ENCODE measurements around the gene SLC35B2.
A peak's percentile ranks its signal among the peaks of the same experiment; 100 is the strongest.

Gene SLC35B2

DNA sequence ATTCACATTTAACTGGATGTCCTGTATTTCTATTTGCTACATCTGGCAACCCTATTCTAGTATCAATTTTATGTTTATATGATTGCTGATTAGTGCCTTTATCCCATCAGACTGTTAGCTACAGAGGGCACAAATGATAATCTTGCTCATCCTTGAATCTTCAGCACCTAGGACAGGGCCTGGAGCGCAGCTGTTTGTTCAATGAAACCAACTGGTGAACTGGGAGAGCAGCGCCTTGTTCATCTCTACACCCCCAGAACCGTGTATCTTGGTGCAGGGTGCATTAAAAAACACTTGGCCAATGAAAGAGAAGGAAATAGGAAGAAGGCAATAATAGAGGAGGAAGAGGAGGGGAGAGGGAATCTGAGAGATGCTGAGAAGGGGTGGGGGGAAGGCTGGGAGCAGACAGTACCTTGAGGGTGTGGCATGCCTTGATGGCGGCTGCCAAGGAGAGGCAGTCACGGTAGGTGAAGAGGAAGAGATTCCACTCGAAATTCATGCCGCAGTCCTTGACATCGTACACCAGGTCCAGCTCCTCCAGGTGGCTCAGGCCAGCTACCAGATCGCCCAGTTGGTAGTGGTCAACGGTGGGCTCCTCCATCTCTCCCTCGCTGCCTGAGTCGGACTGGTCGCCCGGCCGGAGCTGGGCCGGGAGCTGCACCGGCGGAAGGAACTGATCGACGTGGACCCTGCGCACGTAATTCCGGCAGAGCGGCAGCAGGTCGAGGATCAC is 28.4 kb upstream of the SLC35B2 start:
- no peak for DNase-seq

DNA sequence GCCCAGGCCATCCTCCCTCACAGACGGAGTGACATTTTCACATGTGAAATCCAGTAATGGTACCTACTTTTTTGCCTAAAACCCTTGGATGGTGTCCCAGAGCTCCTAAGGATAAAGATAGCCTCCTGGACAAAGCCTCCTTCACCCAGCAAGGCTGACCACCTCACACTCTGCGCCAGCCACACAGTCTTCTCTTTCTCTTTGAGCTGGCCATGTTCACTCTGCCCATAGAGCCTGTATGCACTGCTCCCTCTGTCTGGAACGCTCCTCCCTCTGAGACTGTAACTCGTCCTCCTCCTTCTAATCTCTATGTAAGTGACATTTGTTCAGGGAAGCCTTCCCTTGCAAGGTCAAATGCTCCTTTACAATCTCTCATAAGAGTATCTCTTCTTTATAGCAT is 27.5 kb upstream of the SLC35B2 start:
- DNase-seq: no peak

DNA sequence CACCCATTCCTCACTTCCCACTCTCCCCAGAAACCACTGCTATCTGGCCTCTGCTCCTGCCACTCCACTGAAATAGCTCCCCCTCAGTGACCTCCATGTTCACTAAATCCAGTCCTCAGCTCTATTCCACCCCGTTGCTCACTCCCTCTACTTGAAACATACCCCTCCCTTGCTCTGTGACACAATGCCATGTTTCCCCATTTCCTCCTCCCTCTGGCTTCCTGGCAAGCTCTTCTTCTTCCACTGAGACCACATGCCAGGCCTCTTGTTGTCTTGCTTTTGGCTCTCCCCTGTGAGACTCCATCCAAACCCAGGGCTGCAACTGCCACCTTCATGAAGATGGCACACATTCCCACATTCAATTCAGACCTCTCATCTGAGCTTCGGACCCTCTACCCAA is 26.8 kb upstream of the SLC35B2 start:
- no peak for DNase-seq

DNA sequence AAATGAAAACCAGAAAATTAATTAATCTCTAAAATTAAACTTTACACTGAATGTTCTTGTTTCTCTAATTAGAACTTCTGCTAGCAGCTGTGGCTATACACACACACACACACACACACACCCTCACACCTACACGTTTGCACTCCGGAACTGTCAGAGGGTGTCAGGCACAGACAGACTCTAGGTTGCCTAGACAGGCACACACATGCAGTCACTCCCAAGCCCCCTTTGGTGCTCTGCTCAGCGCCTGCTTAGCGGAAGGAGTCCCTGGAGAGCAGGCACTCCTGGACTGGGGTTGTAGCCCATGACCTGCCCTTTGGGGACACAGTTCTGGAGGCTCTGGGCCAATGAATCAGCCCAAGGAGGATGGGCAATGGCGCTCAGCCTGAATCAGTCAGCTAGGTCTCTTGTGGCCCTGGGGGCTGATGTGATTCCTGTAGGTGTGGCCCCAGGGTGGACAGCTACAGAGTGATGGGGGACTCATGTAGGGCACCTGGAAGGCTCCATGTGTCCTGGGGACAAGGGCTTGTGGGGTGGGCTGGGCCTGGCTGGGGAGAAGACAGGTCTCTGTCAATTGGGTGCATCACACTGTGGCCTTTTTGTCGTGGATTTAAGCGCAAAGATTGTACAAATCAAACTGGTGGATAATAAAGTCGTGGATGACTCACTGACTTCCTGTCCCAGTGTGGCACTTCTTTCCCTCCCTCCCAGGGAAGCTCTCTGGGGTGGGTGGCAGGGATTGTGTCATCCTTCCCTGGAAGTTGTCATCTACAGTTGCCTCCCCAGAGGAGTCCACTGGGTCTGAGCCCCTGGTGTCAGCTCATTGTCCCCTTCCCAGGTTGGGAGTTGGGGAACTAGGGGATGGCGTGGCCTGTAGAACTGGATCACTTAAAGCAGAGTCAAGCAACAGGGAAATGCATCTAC is 21.7 kb upstream of the SLC35B2 start:
- no peak for DNase-seq

DNA sequence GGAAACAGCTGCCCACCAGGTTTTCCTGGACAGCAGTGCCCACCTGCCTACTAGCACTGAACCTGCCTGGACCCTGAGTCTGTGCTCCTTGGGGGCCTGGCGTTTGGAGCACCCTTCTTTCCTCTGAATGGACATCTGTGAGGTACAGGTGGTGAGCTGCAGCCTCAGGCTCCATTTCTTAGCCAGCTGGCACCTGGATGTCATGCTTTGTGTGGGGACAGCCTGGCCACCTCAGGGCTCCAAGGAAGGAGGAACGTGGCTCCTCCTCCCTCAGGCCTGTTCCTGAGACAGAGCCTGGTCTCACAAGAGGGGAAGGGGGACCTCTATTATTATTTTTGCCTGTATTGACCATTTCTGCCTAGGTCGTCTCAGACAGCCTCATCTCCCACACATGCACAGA is 21.0 kb upstream of the SLC35B2 start:
- DNase-seq: peak in 1 of 2 experiments; percentile 54

DNA sequence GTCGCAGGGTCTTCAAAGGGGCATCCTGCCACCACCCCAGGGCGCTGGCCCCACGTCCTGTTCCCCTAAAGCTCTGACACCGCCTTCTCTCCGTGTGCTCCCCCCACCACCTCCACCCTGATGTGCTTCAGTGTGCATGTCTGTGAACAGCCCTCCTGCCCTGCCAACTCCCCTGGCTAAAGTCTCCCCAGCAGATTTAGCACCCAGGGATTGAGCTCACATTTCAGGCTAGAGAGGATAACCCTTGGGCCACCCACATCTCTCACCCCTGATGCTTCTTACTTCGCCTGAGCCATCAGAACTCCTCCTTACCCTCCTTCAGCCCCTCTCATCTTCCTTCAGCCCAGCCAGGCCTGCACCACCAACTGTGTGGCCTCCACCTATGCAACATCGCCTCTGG is 20.4 kb upstream of the SLC35B2 start:
- no peak for DNase-seq

DNA sequence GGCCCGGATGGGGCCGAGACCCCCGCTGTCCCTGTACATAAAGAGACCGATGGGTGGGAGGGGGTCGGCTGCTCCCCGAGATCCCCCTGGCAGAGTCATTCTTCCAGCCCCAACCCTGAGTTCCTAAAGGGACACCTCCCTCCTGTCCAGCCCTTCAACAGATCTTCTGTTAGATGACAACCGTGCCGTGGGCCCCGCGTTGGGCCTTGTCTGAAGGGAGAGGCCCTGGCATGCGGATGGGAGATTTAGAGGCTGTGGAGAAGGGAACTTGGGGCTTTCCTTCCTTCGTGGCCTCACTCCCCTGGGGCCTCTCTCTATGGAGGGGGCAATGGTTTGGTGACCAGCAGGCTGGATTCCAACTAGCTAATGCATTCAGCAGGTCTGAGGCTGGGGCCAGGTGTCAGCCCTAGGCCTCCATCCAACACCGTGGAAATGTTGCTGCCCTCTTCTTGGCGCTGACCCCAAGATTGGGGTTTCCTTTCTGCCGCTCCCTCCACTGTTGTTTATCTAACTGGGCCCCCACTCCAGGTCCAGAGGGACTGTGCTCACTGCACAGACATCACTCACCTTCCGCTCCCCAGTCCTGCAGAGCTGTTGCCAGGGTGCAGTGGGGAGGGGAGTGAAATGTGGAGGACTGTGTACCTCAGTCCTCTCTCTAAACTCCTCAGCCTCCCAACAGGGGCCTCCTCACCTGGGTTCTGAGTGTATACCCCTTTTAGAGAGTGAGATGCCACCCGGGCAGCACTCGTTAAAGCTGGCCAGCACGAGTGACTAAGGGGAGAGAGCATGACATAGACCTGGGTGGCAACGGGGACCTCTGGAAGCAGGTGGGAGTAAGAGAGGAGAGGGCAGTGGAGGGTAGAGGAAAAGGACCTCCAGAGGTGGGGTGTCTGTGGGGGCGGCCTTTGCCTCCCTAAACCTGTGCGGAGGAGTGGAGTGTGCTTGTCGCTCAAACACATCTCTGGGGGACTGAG is 19.6 kb upstream of the SLC35B2 start:
- no peak for DNase-seq

DNA sequence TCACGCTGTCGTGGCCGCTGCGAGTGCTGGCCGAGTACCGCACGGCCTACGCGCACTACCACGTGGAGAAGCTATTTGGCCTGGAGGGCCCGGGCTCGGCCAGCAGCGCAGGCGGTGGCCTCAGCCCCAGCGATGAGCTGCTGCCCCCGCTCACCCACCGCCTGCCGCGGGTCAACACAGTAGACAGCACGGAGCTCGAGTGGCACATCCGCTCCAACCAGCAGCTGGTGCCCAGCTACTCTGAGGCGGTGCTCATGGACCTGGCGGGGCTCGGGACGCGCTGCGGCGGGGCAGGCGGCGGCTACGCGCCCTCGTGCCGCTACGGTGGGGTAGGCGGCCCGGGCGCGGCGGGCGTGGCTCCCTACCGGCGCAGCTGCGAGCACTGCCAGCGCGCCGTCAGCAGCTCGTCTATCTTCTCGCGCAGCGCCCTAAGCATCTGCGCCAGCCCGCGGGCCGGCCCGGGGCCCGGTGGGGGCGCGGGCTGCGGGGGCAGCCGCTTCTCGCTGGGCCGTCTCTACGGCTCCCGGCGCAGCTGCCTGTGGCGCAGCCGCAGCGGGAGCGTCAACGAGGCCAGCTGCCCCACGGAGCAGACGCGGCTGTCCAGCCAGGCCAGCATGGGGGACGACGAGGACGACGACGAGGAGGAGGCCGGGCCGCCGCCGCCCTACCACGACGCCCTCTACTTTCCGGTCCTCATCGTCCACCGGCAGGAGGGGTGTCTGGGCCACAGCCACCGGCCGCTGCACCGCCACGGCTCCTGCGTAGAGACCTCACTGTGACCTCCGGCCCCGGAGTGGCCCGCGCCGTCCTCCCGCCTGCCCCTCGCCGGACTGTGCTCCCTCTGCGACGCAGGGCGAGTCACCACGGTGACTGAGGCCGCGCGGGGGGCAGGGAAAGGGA is 18.7 kb upstream of the SLC35B2 start:
- DNase-seq: no peak

DNA sequence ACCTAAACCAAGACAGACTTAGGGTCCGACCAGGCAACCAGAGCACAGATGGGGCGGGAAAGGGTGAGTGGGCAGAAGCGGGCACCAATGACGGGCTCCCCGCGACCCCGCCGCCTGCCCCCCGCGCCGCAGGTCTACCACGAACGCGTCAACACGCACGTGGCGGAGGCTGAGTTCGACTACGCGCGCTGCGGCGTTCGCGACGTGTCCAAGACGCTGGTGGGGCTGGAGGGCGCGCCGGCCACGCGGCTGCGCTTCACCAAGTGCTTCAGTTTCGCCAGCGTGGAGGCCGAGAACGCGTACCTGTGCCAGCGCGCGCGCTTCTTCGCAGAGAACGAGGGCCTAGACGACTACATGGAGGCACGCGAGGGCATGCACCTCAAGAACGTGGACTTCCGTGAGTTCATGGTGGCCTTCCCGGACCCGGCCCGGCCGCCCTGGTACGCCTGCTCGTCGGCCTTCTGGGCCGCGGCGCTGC is 18.0 kb upstream of the SLC35B2 start:
- no peak for DNase-seq

DNA sequence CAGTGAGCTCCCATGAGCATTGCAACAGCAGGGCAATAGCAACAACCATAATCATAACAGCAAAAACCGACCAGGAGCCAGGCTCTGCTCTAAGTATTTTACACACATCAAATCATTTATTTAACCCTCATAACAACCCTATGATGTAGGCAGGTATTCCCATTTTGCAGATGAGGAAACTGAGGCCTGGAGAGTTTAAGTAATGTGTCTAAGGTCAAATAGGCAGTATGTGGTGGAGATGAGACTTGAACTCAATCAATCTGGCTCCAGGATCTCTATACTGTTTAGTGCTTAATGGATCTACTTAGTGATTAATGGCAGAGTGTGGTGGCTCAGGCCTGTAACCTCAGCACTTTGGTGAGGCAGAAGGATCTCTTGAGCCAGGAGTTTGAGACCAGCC is 16.3 kb upstream of the SLC35B2 start:
- DNase-seq: no peak

DNA sequence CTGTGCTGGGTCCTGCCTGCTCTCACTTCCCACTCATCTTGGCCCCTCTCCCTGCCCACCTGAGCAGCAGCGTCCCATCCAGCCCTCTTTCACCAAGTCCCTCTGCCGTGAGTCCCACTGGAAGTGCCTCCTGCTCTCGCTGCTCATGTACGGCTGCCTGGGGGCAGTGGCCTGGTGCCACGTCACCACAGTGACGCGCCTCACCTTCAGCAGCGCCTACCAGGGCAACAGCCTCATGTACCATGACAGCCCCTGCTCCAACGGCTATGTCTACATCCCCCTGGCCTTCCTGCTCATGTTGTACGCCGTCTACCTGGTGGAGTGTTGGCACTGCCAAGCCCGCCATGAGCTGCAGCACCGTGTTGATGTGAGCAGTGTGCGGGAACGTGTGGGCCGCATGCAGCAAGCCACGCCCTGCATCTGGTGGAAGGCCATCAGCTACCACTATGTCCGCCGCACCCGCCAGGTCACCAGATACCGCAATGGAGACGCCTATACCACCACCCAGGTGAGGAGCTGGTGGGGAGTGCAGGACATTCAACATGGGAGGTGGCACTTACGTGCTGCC is 15.8 kb upstream of the SLC35B2 start:
- DNase-seq: no peak

DNA sequence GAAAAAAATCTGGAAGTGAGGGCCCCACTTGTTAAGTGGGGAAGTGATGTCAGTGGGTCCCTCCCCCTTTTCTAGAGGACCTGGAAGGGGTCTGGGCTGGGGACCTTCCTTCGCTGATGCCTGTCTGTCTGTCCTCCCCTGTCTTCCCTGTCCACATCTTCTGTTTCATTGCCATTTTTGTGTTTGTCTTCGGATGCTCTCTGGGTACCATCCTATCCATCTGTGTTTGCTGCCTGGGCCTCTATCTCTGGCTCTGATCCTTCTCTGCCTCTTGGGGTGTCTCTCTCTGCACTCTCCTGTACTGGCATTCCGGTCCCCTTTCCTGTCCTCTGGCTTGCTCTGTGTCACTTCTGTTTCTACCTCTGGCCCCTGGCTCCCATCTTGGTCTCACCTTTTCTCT is 15.2 kb upstream of the SLC35B2 start:
- DNase-seq: no peak

DNA sequence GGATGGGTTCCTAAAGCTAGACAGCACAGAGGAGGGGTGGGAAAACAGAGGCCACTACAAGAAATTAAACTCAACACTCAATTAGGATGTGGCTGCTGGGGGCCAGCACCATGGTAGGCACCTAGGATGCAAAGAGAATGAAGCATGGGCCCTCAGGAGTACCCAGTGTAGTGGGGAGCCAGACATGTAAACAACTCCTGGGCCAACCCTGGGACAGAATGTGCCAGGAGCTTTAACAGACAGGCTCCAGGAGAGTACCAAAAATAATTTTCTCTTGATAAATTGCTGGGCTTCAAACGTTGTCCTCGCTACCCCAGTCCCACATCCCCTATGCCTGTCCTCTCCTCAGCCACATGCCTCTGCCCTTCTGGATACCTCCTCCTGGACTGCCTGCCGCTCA is 14.6 kb upstream of the SLC35B2 start:
- no peak for DNase-seq

DNA sequence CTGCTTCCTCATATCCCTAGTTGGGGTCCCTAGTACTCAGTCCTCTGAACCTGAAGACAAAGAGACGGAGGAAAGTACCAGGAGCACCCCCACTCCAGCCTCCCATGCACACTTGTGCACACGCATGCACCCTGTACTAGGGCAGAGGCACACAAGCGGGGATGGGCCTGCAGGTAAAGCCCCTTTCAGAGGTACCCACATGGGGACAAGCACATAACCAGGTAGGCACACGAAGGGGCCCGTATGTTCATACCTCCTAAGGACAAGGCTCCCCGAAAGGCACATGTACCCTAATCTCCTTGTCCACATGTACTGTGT is 14.0 kb upstream of the SLC35B2 start:
- DNase-seq: no peak

DNA sequence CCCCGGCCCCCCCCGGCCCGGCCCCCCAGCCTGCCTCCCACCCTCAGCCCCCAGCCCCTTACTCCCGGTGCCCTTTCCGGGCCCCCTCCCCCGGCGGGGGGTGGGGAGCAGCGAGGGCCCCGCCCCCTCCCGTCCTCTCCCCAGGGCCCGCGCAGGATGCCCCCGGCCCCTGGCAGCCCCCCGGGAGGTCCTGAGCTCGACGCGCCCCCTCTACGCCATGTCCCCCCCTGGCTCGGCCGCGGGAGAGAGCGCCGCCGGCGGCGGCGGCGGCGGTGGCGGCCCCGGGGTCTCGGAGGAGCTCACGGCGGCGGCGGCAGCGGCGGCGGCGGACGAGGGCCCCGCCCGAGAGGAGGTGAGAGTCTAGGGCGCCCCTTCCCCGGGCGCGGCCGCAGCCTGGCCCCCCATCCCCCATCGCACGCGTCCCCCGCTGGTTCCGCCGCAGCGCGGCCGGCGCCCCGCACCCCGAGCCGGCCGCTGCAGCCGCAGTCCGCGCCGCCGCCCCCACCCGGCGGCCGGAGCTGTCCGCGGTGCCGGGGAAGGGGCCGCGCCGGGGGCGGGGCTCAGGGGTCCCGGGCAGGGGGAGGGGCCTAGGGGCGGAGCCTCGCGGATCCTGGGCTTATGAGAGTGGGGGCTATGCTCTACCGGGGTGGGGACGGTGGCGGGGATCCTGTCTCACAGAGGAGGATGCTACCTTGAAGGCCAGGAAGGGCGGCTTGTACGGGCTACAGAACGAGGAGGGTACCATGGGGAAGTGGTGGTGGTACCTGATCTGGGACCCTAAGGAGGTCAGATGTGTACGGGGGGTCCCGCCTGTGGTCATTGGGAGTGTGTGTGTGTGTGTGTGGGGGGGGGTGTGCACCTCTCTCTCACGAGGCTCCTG is 13.4 kb upstream of the SLC35B2 start:
- DNase-seq: peak; percentile 22 to 39

DNA sequence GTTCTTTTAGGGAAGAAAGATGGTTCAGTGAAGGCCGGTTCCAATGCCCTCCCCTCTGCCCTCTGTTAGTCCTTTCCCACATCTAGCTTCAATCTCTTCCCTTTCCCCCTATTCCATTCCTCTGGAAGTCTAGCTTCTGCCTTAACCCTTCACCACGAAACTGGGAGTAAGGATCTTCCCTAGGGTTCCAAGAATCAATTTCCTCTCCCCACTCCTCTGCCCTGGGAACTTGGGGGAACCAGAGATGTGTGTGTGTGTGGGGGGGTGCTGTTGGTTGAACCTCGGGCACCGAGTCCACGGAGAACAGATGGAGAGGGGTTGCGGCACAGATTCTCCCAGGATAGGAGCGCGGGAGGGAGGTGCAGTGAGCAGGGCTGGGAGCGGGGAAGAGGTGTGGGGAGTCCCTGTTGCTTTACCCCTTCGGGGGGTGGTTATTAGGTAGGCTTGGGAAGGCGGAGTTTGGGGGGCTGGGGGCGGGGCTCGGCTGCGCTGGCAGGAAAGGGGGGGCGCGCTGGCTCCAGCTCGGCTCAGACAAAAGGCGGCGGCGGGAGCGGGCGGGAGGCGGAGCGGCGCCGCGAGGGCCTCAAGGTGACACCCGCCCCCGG is 12.7 kb upstream of the SLC35B2 start, which contains the start of gene TMEM151B:
Gene TMEM151B (plus strand): TSS at position 530 of the 605 bp plus-strand sequence. CDS start 293 bp downstream, outside the sequence.
- DNase-seq: peak in 1 of 2 experiments; percentile 46

DNA sequence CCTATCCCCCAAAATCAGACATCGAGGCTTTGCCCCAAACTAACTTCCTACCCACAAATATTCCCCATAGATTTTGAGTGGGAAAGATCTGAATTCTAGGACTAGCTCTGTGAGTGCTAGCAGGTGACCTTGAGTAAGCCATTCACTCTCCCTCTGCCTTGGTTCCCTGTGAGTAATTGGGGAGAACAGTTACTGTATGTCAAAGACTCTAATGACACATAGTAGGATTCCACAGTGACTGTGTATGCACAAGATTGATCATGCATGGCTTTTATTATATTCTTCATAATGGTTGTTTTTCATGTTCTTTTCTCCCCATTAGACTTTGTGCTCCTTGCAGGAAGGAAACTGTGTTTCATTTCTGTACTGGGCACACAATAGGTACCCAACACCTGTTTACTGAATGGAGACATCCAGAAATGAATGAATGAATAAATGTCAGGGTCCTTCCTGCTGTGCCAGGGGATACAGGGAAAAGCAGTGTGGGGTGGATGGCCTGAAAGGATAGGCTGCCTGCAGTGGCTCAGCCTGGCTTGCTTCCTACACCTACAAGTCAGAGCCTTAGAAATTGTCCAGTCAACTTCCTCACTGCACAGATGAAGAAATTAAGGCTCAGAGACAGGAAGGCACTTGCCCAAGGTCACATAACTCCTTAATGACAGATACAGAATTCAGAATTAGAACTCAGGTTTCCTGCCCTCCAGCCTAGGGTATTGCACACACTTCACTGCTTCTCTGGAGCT is 12.0 kb upstream of the SLC35B2 start:
- no peak for DNase-seq

DNA sequence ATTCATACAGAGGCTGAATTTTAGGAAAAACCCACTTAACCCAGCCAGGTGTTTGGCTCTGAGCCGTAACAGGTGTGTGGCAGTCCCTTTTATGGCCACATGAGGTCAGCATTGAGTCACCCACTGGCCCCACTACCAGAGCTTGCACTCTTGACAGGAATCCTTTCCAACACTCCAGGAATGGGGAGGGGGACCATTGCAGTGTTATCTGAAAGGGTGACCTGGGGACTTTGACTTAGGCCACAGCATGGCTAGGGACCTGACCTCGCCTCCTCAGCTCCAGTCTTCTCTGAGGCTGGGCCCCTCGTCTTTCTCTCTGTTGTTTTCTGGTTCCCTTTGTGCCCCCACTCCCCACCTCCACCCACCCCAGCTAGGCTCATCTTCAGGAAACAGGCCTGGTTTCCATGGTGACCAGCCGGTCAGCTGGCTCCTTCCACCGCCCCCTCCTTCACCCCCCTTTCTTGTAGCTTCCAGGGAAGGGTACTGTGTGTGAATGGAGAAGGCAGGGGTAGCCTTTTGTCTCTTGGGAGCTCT is 10.8 kb upstream of the SLC35B2 start:
- DNase-seq: peak; percentile 53 to 81

DNA sequence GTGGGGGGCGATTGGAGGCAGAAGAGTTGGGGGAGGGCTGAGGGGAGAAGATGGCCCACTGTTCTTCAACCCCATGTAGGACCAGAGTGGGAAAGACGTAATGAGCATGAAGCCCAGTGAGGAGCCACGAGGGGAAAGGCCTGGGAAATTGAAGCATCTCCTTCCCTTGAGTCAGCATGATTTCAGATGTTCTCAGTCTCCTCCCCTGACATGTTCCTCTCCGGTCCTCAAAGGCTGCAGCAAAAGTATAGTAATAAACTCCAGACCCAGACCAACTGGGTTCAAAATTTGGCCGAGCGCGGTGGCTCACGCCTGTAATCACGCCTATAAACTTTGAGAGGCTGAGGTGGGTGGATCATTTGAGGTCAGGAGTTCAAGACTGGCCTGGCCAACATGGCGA is 9.9 kb upstream of the SLC35B2 start:
- DNase-seq: no peak
